GM12875 (cell line): ENCODE measurements around the gene COL4A1.

Experiments used
- H3K4me3 ChIP-seq: one replicate; pipeline ENCODE4 v1.5.1; 2011; ENCODE audit warnings: low read depth, low read length, control low read depth
- TF ChIP-seq, protein P1 (sequence below): IDR thresholded peaks from 2 replicates; pipeline ENCODE4 v1.5.1; 2011; ENCODE audit warnings: low read depth, mild to moderate bottlenecking, control low read depth, inconsistent platforms, low read length, moderate library complexity, borderline replicate concordance; ENCODE audit not compliant: insufficient read depth

The COL4A1 gene

DNA sequence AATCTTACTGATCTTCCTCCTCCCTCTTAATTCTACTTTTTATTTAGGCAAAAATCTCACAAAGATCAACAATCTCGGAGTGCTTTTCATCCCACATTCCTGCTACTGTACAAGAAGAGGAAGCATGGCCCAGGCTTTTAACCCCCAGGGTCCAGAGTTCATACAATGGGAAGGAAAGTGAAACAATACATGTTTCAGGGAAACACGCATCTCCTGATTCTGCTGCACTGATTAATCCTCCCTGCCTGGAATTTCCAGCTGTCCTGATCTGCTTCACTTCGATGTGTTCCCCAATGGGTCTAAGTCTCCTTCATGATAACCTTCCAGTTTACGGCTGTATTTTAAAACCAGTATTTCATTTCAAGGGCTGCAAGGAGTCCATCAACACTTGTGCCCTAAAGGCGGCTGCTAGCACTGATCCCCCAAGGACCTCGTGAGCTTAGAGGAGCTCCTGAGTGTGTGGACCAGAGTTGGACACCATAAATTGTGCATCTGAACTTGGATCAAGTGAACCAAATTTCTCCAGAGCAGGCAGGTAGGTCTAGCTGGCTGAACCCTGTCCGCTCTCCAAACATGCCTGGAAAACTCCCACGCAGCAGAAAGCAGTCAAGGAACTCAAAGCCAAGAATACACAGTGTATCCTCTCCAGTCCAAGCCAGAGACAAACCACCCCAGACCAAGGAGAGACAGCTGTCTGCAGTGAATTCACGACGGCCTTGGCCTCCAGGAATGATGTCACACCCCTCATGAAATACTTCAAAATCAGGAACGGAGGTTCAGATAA is 44.3 kb downstream of the COL4A1 start:
- H3K4me3 ChIP-seq: no peak overlapping the region
- TF ChIP-seq, protein P1, sequence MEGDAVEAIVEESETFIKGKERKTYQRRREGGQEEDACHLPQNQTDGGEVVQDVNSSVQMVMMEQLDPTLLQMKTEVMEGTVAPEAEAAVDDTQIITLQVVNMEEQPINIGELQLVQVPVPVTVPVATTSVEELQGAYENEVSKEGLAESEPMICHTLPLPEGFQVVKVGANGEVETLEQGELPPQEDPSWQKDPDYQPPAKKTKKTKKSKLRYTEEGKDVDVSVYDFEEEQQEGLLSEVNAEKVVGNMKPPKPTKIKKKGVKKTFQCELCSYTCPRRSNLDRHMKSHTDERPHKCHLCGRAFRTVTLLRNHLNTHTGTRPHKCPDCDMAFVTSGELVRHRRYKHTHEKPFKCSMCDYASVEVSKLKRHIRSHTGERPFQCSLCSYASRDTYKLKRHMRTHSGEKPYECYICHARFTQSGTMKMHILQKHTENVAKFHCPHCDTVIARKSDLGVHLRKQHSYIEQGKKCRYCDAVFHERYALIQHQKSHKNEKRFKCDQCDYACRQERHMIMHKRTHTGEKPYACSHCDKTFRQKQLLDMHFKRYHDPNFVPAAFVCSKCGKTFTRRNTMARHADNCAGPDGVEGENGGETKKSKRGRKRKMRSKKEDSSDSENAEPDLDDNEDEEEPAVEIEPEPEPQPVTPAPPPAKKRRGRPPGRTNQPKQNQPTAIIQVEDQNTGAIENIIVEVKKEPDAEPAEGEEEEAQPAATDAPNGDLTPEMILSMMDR: no peak

DNA sequence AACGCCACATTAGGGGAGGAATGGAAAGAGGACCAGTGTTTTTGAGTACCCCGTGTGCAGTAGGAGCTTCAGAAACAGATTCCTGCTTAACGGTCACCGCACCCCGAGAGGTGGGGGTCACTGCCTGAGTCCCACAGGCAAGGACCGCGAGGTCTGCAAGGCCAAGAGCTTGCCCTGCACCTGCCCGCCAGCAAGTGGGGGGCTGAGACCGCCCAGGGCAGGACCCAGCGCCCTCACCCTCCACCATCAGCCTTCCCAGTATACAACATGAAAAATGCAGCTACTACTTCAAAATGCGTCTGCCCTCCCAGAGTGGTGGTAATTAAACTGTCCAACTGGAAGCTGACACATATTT is 44.9 kb downstream of the COL4A1 start:
- TF ChIP-seq, protein P1: no peak

DNA sequence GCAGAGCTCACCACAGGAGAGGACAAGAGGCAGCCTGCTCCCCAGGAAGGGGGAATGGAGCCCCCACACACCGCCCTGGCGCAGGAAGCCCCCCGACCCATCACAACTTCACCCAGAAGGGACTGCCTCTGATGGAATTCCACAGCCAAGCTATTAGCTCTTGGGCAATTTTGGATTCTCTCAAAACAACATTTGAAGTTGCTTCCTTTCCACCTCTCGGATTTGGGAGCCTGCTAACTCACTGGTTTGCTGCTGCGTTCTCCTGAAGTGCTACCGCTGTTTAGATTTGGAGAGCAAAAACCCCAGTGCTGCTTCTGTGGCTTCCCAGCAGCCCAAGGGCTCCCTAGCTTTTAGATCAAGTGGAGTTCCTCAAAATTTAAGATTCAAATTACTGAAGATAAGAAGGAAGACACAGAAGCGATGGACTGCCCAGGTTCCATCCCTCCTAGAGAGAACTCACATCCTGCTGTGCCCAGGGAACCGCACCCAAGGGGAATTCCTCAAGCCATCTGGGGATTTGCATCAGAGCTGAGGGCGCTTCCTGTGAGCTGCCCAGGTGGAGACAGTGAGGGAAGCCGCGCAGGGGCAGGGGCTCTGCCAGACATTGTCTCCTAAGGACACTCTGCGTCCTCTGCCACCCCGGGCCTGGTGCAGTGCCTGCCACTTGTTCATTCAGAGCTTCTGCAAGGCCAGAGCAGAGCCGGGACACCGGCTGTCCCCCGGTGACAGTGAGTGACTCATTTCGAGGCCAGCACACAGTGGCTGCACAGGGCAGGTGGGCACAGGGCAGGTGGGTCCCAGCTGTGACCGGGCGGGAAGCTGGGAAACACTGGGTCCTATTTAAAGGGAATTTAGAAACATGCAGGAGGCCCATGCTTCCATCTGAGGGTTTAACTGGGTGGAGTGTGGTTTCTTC is 45.5 kb downstream of the COL4A1 start:
- no peak overlapping the region for H3K4me3 ChIP-seq
- TF ChIP-seq, protein P1: no peak

More for the DNA sequence above, 44.9 kb downstream of the COL4A1 start:
- H3K4me3 ChIP-seq: no peak overlapping the region

DNA sequence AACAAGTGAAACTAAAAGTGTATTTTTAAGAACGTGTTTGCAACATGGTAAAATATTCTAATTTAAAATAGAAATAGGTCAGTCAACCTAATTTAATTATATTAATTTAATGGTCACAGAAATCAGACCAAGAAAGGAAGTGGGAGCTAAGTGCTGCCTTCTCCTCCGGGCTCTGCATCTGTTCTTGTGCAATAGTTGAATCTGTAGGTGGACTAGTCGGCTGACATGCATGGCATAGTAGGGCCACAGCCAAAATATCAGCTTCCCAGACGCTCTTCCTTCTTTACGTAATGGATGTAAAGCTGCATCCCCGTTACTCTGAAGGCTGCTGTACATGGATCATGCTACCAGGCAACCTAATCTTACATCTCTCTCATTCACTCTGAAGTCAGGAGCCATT is 47.3 kb downstream of the COL4A1 start:
- H3K4me3 ChIP-seq: no peak overlapping the region

DNA sequence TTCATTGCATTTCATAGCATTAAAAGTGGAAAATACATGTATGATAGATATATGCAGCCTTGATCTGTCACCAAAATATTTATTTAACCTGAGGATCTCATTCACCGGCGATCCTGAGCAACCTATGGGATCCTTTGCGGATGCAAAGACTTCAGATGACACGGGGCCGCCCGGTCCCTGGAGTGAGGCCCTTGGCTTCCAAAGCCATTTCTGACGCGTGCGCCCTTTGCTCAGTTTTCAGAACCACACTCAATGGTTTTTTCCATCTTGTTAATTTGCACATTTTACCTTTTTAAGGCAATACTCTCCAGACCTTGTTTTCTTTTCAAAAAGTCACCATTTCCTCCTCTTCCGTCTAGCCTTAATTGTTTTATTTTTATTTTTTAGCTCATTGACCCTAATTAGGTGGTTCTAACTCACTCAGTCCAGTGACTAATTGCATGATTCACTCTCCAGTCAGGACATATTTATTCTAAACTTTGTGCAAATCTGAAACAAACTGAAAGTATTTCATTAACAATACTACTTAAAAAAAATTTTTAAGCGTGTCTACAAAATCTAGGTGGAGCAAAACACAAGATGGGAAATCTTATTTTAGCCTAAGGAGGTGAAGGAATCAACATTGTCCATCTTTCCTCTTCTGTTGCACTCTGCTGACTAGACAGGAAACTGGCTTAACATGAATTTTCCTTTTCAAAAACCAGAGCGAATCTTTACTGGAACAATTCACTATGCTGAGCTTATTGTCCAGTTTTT is 47.9 kb downstream of the COL4A1 start:
- H3K4me3 ChIP-seq: no peak overlapping the region

More for the DNA sequence above, 47.3 kb downstream of the COL4A1 start:
- TF ChIP-seq, protein P1: no peak

DNA sequence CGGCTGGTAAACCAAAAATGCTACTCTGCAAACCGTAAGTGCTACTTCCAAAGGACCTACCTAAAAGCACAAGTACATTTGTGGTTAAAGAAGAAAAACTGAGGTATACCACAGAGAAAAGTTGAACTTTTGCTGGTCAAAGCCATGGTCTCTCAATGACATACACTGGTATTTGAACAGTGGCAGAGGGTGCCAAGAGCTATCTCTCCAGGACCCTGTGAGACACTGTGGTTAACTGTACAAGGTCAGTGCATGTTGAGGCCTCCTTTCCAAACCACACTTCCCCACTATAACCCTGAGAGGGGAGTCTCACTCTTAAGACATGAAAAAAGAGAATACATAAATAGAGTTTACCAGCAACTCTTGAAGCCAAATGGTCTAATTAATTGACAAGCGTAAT is 49.5 kb downstream of the COL4A1 start:
- TF ChIP-seq, protein P1: no peak
- H3K4me3 ChIP-seq: no peak overlapping the region

More for the DNA sequence above, 47.9 kb downstream of the COL4A1 start:
- TF ChIP-seq, protein P1: no peak
